Lung (tissue), 12 donors: ENCODE measurements around the gene TNFRSF12A. TPM values are rescaled to one million over a fixed set of nuclear protein-coding genes. Genes with fewer than 3 reads are reported as not detected.
A peak's percentile ranks its signal among the peaks of the same experiment; 100 is the strongest.

ENCODE experiments used
- ATAC-seq: fragments of 200-7000 bp; cut with Tn5 transposase; one replicate; pipeline ENCODE4 v1.9.1; 2020; ENCODE audit warnings: moderate number of reproducible peaks; ENCODE audit not compliant: insufficient read depth, low FRiP score
- DNase-seq, 3 donors: peaks; one replicate each; pipeline ENCODE4 v3.0.0-alpha.2; 2013 to 2017
- H3K27ac ChIP-seq, 2 donors: one replicate each; pipeline ENCODE4 v1.5.1; 2013; ENCODE audit warnings: mild to moderate bottlenecking in 2 of 2, moderate library complexity in 2 of 2, control low read depth in 1 of 2, inconsistent platforms in 1 of 2, low read depth in 1 of 2, low read length in 1 of 2
- H3K27me3 ChIP-seq, 3 donors: one replicate each; pipeline ENCODE4 v1.5.1; 2013; ENCODE audit warnings: low read length in 2 of 3; ENCODE audit not compliant: control insufficient read depth in 3 of 3, insufficient read depth in 3 of 3
- H3K36me3 ChIP-seq, 4 donors: one replicate each; pipeline ENCODE4 v1.5.1; 2013; ENCODE audit warnings: low read length in 4 of 4, mild to moderate bottlenecking in 1 of 4, moderate library complexity in 1 of 4; ENCODE audit not compliant: control insufficient read depth in 4 of 4, insufficient read depth in 4 of 4
- H3K4me1 ChIP-seq, 5 donors: one replicate each; pipeline ENCODE4 v1.5.1; 2013; ENCODE audit warnings: low read length in 5 of 5, mild to moderate bottlenecking in 2 of 5, moderate library complexity in 1 of 5; ENCODE audit not compliant: control insufficient read depth in 5 of 5, insufficient read depth in 5 of 5
- H3K4me3 ChIP-seq: one replicate; pipeline ENCODE4 v1.5.1; 2013; ENCODE audit warnings: mild to moderate bottlenecking, control low read depth, moderate library complexity
- H3K9ac ChIP-seq, 2 donors: one replicate each; pipeline ENCODE4 v1.5.1; 2013; ENCODE audit warnings: low read length in 2 of 2, control low read depth in 1 of 2; ENCODE audit not compliant: insufficient read depth in 1 of 2
- H3K9me3 ChIP-seq, 4 donors: one replicate each; pipeline ENCODE4 v1.5.1; 2013; ENCODE audit warnings: low read length in 3 of 4, mild to moderate bottlenecking in 1 of 4, moderate library complexity in 1 of 4; ENCODE audit not compliant: control insufficient read depth in 4 of 4, insufficient read depth in 3 of 4
- CTCF ChIP-seq: IDR thresholded peaks from 2 replicates; pipeline ENCODE4 v1.5.1; 2012; ENCODE audit warnings: mild to moderate bottlenecking; ENCODE audit errors: control extremely low read depth, extremely low read depth
- WGBS, 2 donors: extraction: QIAGEN DNeasy Blood & Tissue Kit; methylation state at CpG; one replicate each; pipeline ENCODE4 v1.1.7; 2013; 5-methylcytosine and 5-hydroxymethylcytosine counted together
- polyA plus RNA-seq, 2 donors: library from polyadenylated mRNA; stranded (reverse); fragments of 200-250 nt; gene quantifications; one replicate each; pipeline ENCODE4 v1.2.1, GENCODE V29; 2013
- total RNA-seq, 2 donors: library from RNA; depleted of rRNA in 1 of 2; stranded (reverse); fragments of >200 nt in 1 of 2; gene quantifications; one replicate each; pipeline ENCODE4 v1.2.1, GENCODE V29; 2014 to 2021
- donor health status: control.
- donor health status: control.
- donor health status: Bipolar disorder and iron deficiency.
- donor health status: healthy.
- donor health status: DM: yes; HTN: yes; CAD: no.

TNFRSF12A gene
- total and polyA plus RNA-seq, 4 donors, result 19.1 to 192 (median 119) TPM

- H3K9me3 ChIP-seq, result peaks cover 0 to 2% (median 0%) of the 10 kb centered on the region in 4 donors
- 47 to 69% methylated on average over 21 of the region's 21 CpGs for WGBS, 2 donors
- no peak overlapping the region for H3K4me3 ChIP-seq
- DNase-seq (peak; percentile 81 to 90 (median 90)), ATAC-seq (peak; percentile 52)
- no peaks in the 10 kb centered on the region for H3K36me3 ChIP-seq
- peak overlapping the region in 1 of 2 donors; percentile 78 for H3K27ac ChIP-seq
- peaks cover 0 to 46% (median 26%) of the 10 kb centered on the region in 3 donors for H3K27me3 ChIP-seq
- TF ChIP-seq CTCF, result no peak
- no peak overlapping the region for H3K9ac ChIP-seq
- peaks cover 0 to 42% (median 2%) of the 10 kb centered on the region in 5 donors for H3K4me1 ChIP-seq
Observed at GRCh38 chr16:3009568-3010390, 10.4 kb upstream of the TNFRSF12A start.

- no peak for TF ChIP-seq CTCF
- H3K4me1 ChIP-seq, result peaks cover 0 to 43% (median 4%) of the 10 kb centered on the region in 5 donors
Observed at GRCh38 chr16:3010510-3010909, 9.7 kb upstream of the TNFRSF12A start.

GRCh38 chr16:3012246-3012645, 7.9 kb upstream of the TNFRSF12A start:
- Histone ChIP-seq H3K36me3 (no peaks in the 10 kb centered on the region), H3K9ac (no peak overlapping the region), H3K4me3 (no peak overlapping the region), H3K27me3 (peaks cover 0 to 35% (median 25%) of the 10 kb centered on the region in 3 donors), H3K9me3 (peaks cover 0 to 2% (median 0%) of the 10 kb centered on the region in 4 donors), H3K4me1 (peaks cover 0 to 50% (median 4%) of the 10 kb centered on the region in 5 donors), H3K27ac (no peak overlapping the region)
- ATAC-seq (no peak), DNase-seq (peak; percentile 57 to 79 (median 75))
- no peak for TF ChIP-seq CTCF
- WGBS, 2 donors, result 25 to 27% methylated on average over 19 of the region's 19 CpGs

More at GRCh38 chr16:3010510-3010909, 9.7 kb upstream of the TNFRSF12A start:
- ATAC-seq, result no peak
- 88 to 94% methylated on average over 8 of the region's 8 CpGs for WGBS, 2 donors
- no peak overlapping the region for H3K9ac ChIP-seq
- H3K9me3 ChIP-seq, result peaks cover 0 to 2% (median 0%) of the 10 kb centered on the region in 4 donors
- H3K36me3 ChIP-seq, result no peaks in the 10 kb centered on the region
- no peak overlapping the region for H3K4me3 ChIP-seq
- peak overlapping the region in 1 of 2 donors; percentile 49 for H3K27ac ChIP-seq
- peaks cover 0 to 43% (median 26%) of the 10 kb centered on the region in 3 donors for H3K27me3 ChIP-seq
- DNase-seq, result no peak
